GM10266 (cell line): ENCODE results near the gene MUC13.

ENCODE experiments used
- DNase-seq: peaks from one replicate; pipeline ENCODE4 v3.0.0; 2012; ENCODE audit errors: extremely low spot score
- TF ChIP-seq, protein P1 (sequence below): IDR thresholded peaks from 2 replicates; pipeline ENCODE4 v1.5.1; 2012; ENCODE audit warnings: mild to moderate bottlenecking, low read depth; ENCODE audit not compliant: control insufficient read depth, insufficient read depth; ENCODE audit errors: missing control alignments

The MUC13 gene

DNA sequence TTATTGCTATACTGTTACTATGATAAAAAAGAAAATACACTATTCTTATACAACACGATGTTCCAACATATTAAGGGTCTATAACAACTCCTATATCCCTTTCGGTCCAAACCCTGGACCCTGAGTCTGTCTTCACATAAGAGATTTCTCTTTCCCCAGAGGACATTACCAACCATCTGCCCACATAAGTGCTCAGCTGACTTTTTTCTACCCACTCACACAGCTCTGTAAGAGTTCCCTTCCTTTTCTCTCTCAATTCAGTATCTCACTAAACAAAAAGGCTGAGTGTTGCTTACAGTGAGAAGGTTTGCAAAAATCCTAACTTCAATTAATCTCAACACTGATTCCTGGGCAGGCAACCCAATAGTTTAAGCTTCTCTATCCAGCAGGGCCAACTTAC lies 77.9 kb downstream of the MUC13 start:
- no peak for DNase-seq
- TF ChIP-seq, protein P1, sequence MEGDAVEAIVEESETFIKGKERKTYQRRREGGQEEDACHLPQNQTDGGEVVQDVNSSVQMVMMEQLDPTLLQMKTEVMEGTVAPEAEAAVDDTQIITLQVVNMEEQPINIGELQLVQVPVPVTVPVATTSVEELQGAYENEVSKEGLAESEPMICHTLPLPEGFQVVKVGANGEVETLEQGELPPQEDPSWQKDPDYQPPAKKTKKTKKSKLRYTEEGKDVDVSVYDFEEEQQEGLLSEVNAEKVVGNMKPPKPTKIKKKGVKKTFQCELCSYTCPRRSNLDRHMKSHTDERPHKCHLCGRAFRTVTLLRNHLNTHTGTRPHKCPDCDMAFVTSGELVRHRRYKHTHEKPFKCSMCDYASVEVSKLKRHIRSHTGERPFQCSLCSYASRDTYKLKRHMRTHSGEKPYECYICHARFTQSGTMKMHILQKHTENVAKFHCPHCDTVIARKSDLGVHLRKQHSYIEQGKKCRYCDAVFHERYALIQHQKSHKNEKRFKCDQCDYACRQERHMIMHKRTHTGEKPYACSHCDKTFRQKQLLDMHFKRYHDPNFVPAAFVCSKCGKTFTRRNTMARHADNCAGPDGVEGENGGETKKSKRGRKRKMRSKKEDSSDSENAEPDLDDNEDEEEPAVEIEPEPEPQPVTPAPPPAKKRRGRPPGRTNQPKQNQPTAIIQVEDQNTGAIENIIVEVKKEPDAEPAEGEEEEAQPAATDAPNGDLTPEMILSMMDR = no peak
